HepG2 (cell line): Measurements from ENCODE around the gene NFX1. TPM values are rescaled to one million over a fixed set of nuclear protein-coding genes. Genes with fewer than 3 reads are reported as not detected.
A peak's percentile ranks its signal among the peaks of the same experiment; 100 is the strongest.

ENCODE experiments used
- ASH2L ChIP-seq: fragments of 300-600, 200-600 bp; sonication (generic); IDR thresholded peaks from 2 replicates; pipeline ENCODE4 v1.7.0; 2017; ENCODE audit warnings: low read depth, mild to moderate bottlenecking, moderate library complexity, mixed read lengths, low read length; ENCODE audit not compliant: insufficient read length
- ISL2 ChIP-seq: sonication (generic); formaldehyde crosslinking; IDR thresholded peaks from 2 replicates; pipeline ENCODE4 v1.5.0; 2020; ENCODE audit warnings: missing genetic modification reagents
- JDP2 ChIP-seq: sonication (generic); formaldehyde crosslinking; IDR thresholded peaks from 2 replicates; pipeline ENCODE4 v1.8.1; 2022; ENCODE audit warnings: missing genetic modification reagents, borderline replicate concordance
- LCORL ChIP-seq, 2 experiments: fragments of 450-650 bp in 1 of 2; sonication (generic) in 1 of 2; formaldehyde crosslinking in 1 of 2; IDR thresholded peaks; 2 replicates each; pipeline versions ENCODE4 v1.5.0 to v1.6.1; 2017 to 2020; ENCODE audit warnings: antibody characterized with exemption in 1 of 2, missing genetic modification reagents in 1 of 2
- MEIS2 ChIP-seq: sonication (generic); formaldehyde crosslinking; IDR thresholded peaks from 2 replicates; pipeline ENCODE4 v1.9.0; 2021; ENCODE audit warnings: mild to moderate bottlenecking, missing genetic modification reagents
- ONECUT2 ChIP-seq: sonication (generic); formaldehyde crosslinking; IDR thresholded peaks from 2 replicates; pipeline ENCODE4 v1.4.0; 2020; ENCODE audit warnings: missing genetic modification reagents
- PAWR ChIP-seq: sonication (generic); formaldehyde crosslinking; IDR thresholded peaks from 2 replicates; pipeline ENCODE4 v1.4.0; 2020; ENCODE audit warnings: missing genetic modification reagents, mild to moderate bottlenecking, borderline replicate concordance
- PBX3 ChIP-seq: sonication (generic); formaldehyde crosslinking; IDR thresholded peaks from 2 replicates; pipeline ENCODE4 v1.8.1; 2023; ENCODE audit warnings: missing genetic modification reagents, inconsistent platforms, borderline replicate concordance
- RAD21 ChIP-seq: fragments of 450-650 bp; formaldehyde crosslinking; IDR thresholded peaks from 2 replicates; pipeline ENCODE4 v1.5.0; 2020; ENCODE audit warnings: mild to moderate bottlenecking
- RFX1 ChIP-seq: fragments of 450-650 bp; IDR thresholded peaks from 2 replicates; pipeline ENCODE4 v1.6.1; 2017
- SPEN ChIP-seq: sonication (generic); formaldehyde crosslinking; IDR thresholded peaks from 2 replicates; pipeline ENCODE4 v1.5.1; 2020; ENCODE audit warnings: low read depth, mild to moderate bottlenecking, missing genetic modification reagents
- ZBTB2 ChIP-seq: sonication (generic); formaldehyde crosslinking; IDR thresholded peaks from 2 replicates; pipeline ENCODE4 v1.8.0; 2022; ENCODE audit warnings: low read depth, missing genetic modification reagents
- ZNF205 ChIP-seq: IDR thresholded peaks from 2 replicates; pipeline ENCODE4 v1.6.1; 2018; ENCODE audit warnings: missing biosample characterization, missing genetic modification reagents
- ZNF251 ChIP-seq: sonication (generic); formaldehyde crosslinking; IDR thresholded peaks from 2 replicates; pipeline ENCODE4 v1.9.0; 2021; ENCODE audit warnings: mild to moderate bottlenecking, missing genetic modification reagents
- ZNF34 ChIP-seq: sonication (generic); formaldehyde crosslinking; IDR thresholded peaks from 2 replicates; pipeline ENCODE4 v1.4.0; 2020; ENCODE audit warnings: mild to moderate bottlenecking, missing genetic modification reagents, borderline replicate concordance
- ZNF432 ChIP-seq: sonication (generic); formaldehyde crosslinking; IDR thresholded peaks from 2 replicates; pipeline ENCODE4 v1.5.0; 2020; ENCODE audit warnings: missing genetic modification reagents, mild to moderate bottlenecking, borderline replicate concordance
- ZNF674 ChIP-seq: sonication (generic); formaldehyde crosslinking; IDR thresholded peaks from 2 replicates; pipeline ENCODE4 v1.5.0; 2020; ENCODE audit warnings: low read depth, mild to moderate bottlenecking, missing genetic modification reagents
- polyA plus RNA-seq, 8 experiments: library from polyadenylated mRNA; depleted of rRNA in 3 of 8; stranded (reverse) in 7 of 8; unstranded in 1 of 8; fragments of >200 nt; fragmentation: Illumina TruSeq in 4 of 8; extraction: Trizol in 4 of 8; gene quantifications; 2 replicates each; pipeline versions ENCODE4 v1.2.1 to v1.2.3, GENCODE V29; 2011 to 2016; ENCODE audit warnings: low read depth in 4 of 8, missing spikeins in 1 of 8, mixed read lengths in 1 of 8; ENCODE audit not compliant: insufficient read depth in 1 of 8
- total RNA-seq, 5 experiments: library from RNA; depleted of rRNA; stranded (reverse); fragments of >200 nt; fragmentation: Illumina TruSeq; extraction: Trizol; gene quantifications; 2 replicates each; pipeline ENCODE4 v1.2.3, GENCODE V29; 2016; ENCODE audit warnings: low read depth in 1 of 5
- TF ChIP-seq, protein P1 (sequence below): sonication (generic); formaldehyde crosslinking; IDR thresholded peaks from 2 replicates; pipeline ENCODE4 v1.4.0; 2020; ENCODE audit warnings: mild to moderate bottlenecking, missing genetic modification reagents, borderline replicate concordance
- TF ChIP-seq, protein P2 (sequence below): sonication (generic); formaldehyde crosslinking; IDR thresholded peaks from 2 replicates; pipeline ENCODE4 v1.4.0; 2020; ENCODE audit warnings: missing genetic modification reagents, borderline replicate concordance
- TF ChIP-seq, protein P3 (sequence below): sonication (generic); formaldehyde crosslinking; IDR thresholded peaks from 2 replicates; pipeline ENCODE4 v1.5.0; 2020; ENCODE audit warnings: missing genetic modification reagents

The NFX1 gene
- total and polyA plus RNA-seq, 2 of the 13 experiments (the other 11 are each of a cell fraction or from before 2014, with no cell fraction given), result 23.9 to 27.5 TPM

GRCh38 chr9:33293782-33294181 lies 3.5 kb downstream of the NFX1 start (continued):
- TF ChIP-seq, protein P1, sequence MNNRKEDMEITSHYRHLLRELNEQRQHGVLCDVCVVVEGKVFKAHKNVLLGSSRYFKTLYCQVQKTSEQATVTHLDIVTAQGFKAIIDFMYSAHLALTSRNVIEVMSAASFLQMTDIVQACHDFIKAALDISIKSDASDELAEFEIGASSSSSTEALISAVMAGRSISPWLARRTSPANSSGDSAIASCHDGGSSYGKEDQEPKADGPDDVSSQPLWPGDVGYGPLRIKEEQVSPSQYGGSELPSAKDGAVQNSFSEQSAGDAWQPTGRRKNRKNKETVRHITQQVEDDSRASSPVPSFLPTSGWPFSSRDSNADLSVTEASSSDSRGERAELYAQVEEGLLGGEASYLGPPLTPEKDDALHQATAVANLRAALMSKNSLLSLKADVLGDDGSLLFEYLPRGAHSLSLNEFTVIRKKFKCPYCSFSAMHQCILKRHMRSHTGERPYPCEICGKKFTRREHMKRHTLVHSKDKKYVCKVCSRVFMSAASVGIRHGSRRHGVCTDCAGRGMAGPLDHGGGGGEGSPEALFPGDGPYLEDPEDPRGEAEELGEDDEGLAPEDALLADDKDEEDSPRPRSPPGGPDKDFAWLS (CRISPR knock-in tag), result no peak
- TF ChIP-seq ZNF34 (CRISPR knock-in tag) (no peak), RAD21 (CRISPR knock-in tag) (no peak), MEIS2 (no peak), ZBTB2 (no peak), ASH2L (peak; percentile 51), RFX1 (no peak), PBX3 (CRISPR knock-in tag) (no peak), JDP2 (no peak), SPEN (CRISPR knock-in tag) (no peak), ZNF674 (no peak), PAWR (CRISPR knock-in tag) (no peak), ZNF251 (CRISPR knock-in tag) (no peak), ONECUT2 (CRISPR knock-in tag) (no peak), ZNF205 (CRISPR knock-in tag) (no peak), LCORL (IDR thresholded peaks at IDR 0.05) (peak; percentile 34; the same call in 1 of the 2 replicates), LCORL (CRISPR knock-in tag; IDR thresholded peaks at IDR 0.05) (0 out of 2 replicates have a peak, but pooled peaks have one; percentile 29), ISL2 (CRISPR knock-in tag) (no peak), ZNF432 (CRISPR knock-in tag) (no peak)
- TF ChIP-seq, protein P2, sequence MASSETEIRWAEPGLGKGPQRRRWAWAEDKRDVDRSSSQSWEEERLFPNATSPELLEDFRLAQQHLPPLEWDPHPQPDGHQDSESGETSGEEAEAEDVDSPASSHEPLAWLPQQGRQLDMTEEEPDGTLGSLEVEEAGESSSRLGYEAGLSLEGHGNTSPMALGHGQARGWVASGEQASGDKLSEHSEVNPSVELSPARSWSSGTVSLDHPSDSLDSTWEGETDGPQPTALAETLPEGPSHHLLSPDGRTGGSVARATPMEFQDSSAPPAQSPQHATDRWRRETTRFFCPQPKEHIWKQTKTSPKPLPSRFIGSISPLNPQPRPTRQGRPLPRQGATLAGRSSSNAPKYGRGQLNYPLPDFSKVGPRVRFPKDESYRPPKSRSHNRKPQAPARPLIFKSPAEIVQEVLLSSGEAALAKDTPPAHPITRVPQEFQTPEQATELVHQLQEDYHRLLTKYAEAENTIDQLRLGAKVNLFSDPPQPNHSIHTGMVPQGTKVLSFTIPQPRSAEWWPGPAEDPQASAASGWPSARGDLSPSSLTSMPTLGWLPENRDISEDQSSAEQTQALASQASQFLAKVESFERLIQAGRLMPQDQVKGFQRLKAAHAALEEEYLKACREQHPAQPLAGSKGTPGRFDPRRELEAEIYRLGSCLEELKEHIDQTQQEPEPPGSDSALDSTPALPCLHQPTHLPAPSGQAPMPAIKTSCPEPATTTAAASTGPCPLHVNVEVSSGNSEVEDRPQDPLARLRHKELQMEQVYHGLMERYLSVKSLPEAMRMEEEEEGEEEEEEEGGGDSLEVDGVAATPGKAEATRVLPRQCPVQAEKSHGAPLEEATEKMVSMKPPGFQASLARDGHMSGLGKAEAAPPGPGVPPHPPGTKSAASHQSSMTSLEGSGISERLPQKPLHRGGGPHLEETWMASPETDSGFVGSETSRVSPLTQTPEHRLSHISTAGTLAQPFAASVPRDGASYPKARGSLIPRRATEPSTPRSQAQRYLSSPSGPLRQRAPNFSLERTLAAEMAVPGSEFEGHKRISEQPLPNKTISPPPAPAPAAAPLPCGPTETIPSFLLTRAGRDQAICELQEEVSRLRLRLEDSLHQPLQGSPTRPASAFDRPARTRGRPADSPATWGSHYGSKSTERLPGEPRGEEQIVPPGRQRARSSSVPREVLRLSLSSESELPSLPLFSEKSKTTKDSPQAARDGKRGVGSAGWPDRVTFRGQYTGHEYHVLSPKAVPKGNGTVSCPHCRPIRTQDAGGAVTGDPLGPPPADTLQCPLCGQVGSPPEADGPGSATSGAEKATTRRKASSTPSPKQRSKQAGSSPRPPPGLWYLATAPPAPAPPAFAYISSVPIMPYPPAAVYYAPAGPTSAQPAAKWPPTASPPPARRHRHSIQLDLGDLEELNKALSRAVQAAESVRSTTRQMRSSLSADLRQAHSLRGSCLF (CRISPR knock-in tag), result no peak
- TF ChIP-seq, protein P3, sequence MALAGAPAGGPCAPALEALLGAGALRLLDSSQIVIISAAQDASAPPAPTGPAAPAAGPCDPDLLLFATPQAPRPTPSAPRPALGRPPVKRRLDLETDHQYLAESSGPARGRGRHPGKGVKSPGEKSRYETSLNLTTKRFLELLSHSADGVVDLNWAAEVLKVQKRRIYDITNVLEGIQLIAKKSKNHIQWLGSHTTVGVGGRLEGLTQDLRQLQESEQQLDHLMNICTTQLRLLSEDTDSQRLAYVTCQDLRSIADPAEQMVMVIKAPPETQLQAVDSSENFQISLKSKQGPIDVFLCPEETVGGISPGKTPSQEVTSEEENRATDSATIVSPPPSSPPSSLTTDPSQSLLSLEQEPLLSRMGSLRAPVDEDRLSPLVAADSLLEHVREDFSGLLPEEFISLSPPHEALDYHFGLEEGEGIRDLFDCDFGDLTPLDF, result no peak
